ENCODE data around the gene RASD2. TPM values are rescaled to one million over a fixed set of nuclear protein-coding genes. Genes with fewer than 3 reads are reported as not detected.

RASD2 gene
- total RNA-seq, 6 experiments from 2014 or later: not detected

DNA sequence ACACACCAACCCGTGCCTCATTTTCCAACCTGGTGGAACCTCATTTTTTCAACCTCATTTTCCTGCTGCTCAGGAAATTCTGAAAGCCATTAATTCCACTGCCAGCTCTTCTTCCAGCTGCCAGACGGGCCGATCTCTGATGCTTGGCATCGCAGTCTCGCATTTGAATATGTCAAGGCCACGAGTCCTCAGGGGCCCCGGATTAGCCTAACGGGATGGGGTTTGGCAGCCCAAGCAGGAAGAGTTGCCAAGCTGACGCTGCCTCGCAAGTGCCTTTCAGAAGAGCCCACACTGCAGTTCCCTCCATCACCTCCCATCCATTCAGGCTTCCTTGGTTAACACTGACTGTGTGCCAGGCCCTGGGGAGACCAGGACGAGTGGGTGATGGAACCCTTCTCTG lies 8.7 kb downstream of the RASD2 start:
- H3K27me3 Mint-ChIP-seq (ENCODE audit: insufficient read depth): peaks cover 32% of the 10 kb centered on the region
- H3K27ac Mint-ChIP-seq: no peak overlapping the region
- no peaks in the 10 kb centered on the region for H3K36me3 Mint-ChIP-seq (ENCODE audit: low read depth)
- H3K4me3 Mint-ChIP-seq: no peak overlapping the region
- no peaks in the 10 kb centered on the region for H3K9me3 Mint-ChIP-seq
- no peak for DNase-seq
- peaks cover 9% of the 10 kb centered on the region; the same call in 1 of the 2 replicates for H3K4me1 Mint-ChIP-seq (ENCODE audit: low read depth)
- TF ChIP-seq, protein P1, sequence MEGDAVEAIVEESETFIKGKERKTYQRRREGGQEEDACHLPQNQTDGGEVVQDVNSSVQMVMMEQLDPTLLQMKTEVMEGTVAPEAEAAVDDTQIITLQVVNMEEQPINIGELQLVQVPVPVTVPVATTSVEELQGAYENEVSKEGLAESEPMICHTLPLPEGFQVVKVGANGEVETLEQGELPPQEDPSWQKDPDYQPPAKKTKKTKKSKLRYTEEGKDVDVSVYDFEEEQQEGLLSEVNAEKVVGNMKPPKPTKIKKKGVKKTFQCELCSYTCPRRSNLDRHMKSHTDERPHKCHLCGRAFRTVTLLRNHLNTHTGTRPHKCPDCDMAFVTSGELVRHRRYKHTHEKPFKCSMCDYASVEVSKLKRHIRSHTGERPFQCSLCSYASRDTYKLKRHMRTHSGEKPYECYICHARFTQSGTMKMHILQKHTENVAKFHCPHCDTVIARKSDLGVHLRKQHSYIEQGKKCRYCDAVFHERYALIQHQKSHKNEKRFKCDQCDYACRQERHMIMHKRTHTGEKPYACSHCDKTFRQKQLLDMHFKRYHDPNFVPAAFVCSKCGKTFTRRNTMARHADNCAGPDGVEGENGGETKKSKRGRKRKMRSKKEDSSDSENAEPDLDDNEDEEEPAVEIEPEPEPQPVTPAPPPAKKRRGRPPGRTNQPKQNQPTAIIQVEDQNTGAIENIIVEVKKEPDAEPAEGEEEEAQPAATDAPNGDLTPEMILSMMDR (IDR thresholded peaks at IDR 0.05): no peak

DNA sequence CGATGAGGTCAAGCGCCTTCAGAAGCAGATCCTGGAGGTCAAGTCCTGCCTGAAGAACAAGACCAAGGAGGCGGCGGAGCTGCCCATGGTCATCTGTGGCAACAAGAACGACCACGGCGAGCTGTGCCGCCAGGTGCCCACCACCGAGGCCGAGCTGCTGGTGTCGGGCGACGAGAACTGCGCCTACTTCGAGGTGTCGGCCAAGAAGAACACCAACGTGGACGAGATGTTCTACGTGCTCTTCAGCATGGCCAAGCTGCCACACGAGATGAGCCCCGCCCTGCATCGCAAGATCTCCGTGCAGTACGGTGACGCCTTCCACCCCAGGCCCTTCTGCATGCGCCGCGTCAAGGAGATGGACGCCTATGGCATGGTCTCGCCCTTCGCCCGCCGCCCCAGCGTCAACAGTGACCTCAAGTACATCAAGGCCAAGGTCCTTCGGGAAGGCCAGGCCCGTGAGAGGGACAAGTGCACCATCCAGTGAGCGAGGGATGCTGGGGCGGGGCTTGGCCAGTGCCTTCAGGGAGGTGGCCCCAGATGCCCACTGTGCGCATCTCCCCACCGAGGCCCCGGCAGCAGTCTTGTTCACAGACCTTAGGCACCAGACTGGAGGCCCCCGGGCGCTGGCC lies 11.0 kb downstream of the RASD2 start:
- no peaks in the 10 kb centered on the region for H3K36me3 Mint-ChIP-seq (ENCODE audit: low read depth)

DNA sequence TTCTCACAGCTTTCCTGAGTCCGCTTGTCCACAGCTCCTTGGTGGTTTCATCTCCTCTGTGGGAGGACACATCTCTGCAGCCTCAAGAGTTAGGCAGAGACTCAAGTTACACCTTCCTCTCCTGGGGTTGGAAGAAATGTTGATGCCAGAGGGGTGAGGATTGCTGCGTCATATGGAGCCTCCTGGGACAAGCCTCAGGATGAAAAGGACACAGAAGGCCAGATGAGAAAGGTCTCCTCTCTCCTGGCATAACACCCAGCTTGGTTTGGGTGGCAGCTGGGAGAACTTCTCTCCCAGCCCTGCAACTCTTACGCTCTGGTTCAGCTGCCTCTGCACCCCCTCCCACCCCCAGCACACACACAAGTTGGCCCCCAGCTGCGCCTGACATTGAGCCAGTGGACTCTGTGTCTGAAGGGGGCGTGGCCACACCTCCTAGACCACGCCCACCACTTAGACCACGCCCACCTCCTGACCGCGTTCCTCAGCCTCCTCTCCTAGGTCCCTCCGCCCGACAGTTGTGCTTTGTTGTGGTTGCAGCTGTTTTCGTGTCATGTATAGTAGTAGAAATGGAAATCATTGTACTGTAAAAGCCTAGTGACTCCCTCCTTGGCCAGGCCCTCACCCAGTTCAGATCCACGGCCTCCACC lies 11.7 kb downstream of the RASD2 start:
- TF ChIP-seq, protein P1 (IDR thresholded peaks at IDR 0.05): no peak
- H3K27ac Mint-ChIP-seq: no peak overlapping the region
- H3K27me3 Mint-ChIP-seq (ENCODE audit: insufficient read depth): peaks cover 23% of the 10 kb centered on the region
- H3K9me3 Mint-ChIP-seq: no peaks in the 10 kb centered on the region
- no peak overlapping the region for H3K4me3 Mint-ChIP-seq
- peaks cover 26% of the 10 kb centered on the region for H3K4me1 Mint-ChIP-seq (ENCODE audit: low read depth)
- no peaks in the 10 kb centered on the region for H3K36me3 Mint-ChIP-seq (ENCODE audit: low read depth)
- DNase-seq: no peak

More for the DNA sequence above, 11.0 kb downstream of the RASD2 start:
- TF ChIP-seq, protein P1 (IDR thresholded peaks at IDR 0.05): no peak
- Mint-ChIP-seq H3K4me3 (no peak overlapping the region), H3K9me3 (no peaks in the 10 kb centered on the region), H3K27me3 (ENCODE audit: insufficient read depth) (peaks cover 20% of the 10 kb centered on the region), H3K27ac (no peak overlapping the region), H3K4me1 (ENCODE audit: low read depth) (peaks cover 25% of the 10 kb centered on the region)
- no peak for DNase-seq

DNA sequence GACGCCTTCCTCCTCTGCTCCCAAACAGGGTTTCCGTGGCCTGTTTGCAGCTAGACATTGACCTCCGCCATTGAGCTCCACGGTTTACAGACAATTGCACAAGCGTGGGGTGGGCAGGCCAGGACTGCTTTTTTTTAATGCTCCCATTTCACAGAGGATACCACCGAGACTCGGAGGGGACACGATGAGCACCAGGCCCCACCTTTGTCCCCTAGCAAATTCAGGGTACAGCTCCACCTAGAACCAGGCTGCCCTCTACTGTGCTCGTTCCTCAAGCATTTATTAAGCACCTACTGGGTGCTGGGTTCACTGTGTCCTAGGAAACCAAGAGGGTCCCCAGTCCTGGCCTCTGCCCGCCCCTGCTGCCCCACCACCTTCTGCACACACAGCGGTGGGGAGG lies 12.2 kb downstream of the RASD2 start:
- TF ChIP-seq, protein P1 (IDR thresholded peaks at IDR 0.05): no peak
- Mint-ChIP-seq H3K4me3 (no peak overlapping the region), H3K36me3 (ENCODE audit: low read depth) (no peaks in the 10 kb centered on the region), H3K4me1 (ENCODE audit: low read depth) (peaks cover 26% of the 10 kb centered on the region), H3K27me3 (ENCODE audit: insufficient read depth) (peaks cover 25% of the 10 kb centered on the region), H3K9me3 (no peaks in the 10 kb centered on the region), H3K27ac (no peak overlapping the region)
- DNase-seq: no peak

DNA sequence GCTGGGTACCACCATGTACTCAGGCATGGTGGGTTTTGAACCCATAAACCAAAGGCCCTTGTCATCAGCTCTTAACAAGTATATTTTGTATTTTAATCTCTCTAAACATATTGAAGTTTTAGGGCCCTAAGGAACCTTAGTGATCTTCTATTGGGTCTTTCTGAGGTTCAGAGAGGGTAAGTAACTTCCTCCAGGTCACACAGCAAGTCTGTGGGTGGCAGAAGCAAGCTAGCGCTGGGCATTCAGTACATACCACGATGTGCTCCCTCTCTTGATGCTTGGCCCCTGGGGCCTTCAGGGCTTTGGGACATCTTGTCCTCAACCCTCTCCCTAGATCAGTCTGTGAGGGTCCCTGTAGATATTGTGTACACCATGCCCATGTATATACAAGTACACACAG lies 12.7 kb downstream of the RASD2 start:
- Mint-ChIP-seq H3K9me3 (no peaks in the 10 kb centered on the region), H3K27ac (no peak overlapping the region), H3K36me3 (ENCODE audit: low read depth) (no peaks in the 10 kb centered on the region), H3K4me3 (no peak overlapping the region), H3K27me3 (ENCODE audit: insufficient read depth) (peaks cover 24% of the 10 kb centered on the region), H3K4me1 (ENCODE audit: low read depth) (peaks cover 26% of the 10 kb centered on the region)
- DNase-seq: no peak
- TF ChIP-seq, protein P1 (IDR thresholded peaks at IDR 0.05): no peak
